CD14-positive monocyte (primary cell): ENCODE data around the gene JADE1. TPM values are rescaled to one million over a fixed set of nuclear protein-coding genes. Genes with fewer than 3 reads are reported as not detected.

Experiments used
- DNase-seq, 3 donors: peaks; one replicate each; pipeline ENCODE4 v3.0.0-alpha.2; 2011 to 2022
- H2AFZ ChIP-seq: 2 replicates; pipeline ENCODE4 v1.6.0; 2012; ENCODE audit warnings: mild to moderate bottlenecking, low read depth, low read length, inconsistent platforms; ENCODE audit not compliant: insufficient read depth, poor library complexity, severe bottlenecking
- H3K27ac ChIP-seq, 2 donors: 1 replicate in 1 of 2; 2 replicates in 1 of 2; pipeline ENCODE4 v1.5.1; 2012 to 2013; ENCODE audit warnings: low read length in 2 of 2, control low read depth in 1 of 2, inconsistent platforms in 1 of 2, low read depth in 1 of 2, mild to moderate bottlenecking in 1 of 2
- H3K27me3 ChIP-seq, 2 donors: one replicate each; pipeline versions ENCODE4 v1.6.0 to v1.6.1; 2011 to 2013; ENCODE audit warnings: low read length in 2 of 2; ENCODE audit not compliant: control insufficient read depth in 2 of 2, insufficient read depth in 2 of 2
- H3K36me3 ChIP-seq, 2 donors: replicated peaks in 1 of 2; 1 replicate in 1 of 2; 2 replicates in 1 of 2; pipeline versions ENCODE4 v1.5.1 to v1.6.1; 2012 to 2013; ENCODE audit warnings: low read length in 2 of 2, control low read depth in 1 of 2, inconsistent platforms in 1 of 2, mild to moderate bottlenecking in 1 of 2; ENCODE audit not compliant: insufficient read depth in 2 of 2, control insufficient read depth in 1 of 2
- H3K4me1 ChIP-seq, 2 donors: 1 replicate in 1 of 2; 2 replicates in 1 of 2; pipeline versions ENCODE4 v1.5.1 to v1.6.1; 2012 to 2013; ENCODE audit warnings: low read length in 2 of 2, control low read depth in 1 of 2, inconsistent platforms in 1 of 2, mild to moderate bottlenecking in 1 of 2, moderate library complexity in 1 of 2; ENCODE audit not compliant: insufficient read depth in 2 of 2, control insufficient read depth in 1 of 2
- H3K4me2 ChIP-seq: replicated peaks from 2 replicates; pipeline ENCODE3; 2012; ENCODE audit warnings: low read length, moderate library complexity, mild to moderate bottlenecking; ENCODE audit not compliant: poor library complexity, severe bottlenecking; ENCODE audit errors: extremely low read depth
- H3K4me3 ChIP-seq, 3 experiments: fragments of 200-600 bp in 1 of 3; sonication (generic) in 1 of 3; replicated peaks in 1 of 3; 1 replicate in 2 of 3; 2 replicates in 1 of 3; pipeline ENCODE4 v1.5.1; 2011 to 2013; ENCODE audit warnings: low read length in 3 of 3, mild to moderate bottlenecking in 3 of 3, control low read depth in 2 of 3, low read depth in 2 of 3, inconsistent platforms in 1 of 3, moderate library complexity in 1 of 3
- H3K79me2 ChIP-seq: 2 replicates; pipeline ENCODE4 v1.6.0; 2012; ENCODE audit warnings: mild to moderate bottlenecking, control low read depth, inconsistent platforms, low read length, moderate library complexity; ENCODE audit not compliant: insufficient read depth
- H3K9ac ChIP-seq: 2 replicates; pipeline ENCODE4 v1.6.0; 2017; ENCODE audit warnings: low read length, mild to moderate bottlenecking; ENCODE audit not compliant: insufficient read depth, poor library complexity, severe bottlenecking
- H3K9me3 ChIP-seq, 2 donors: replicated peaks in 1 of 2; 1 replicate in 1 of 2; 2 replicates in 1 of 2; pipeline versions ENCODE4 v1.5.1 to v1.6.1; 2012 to 2013; ENCODE audit warnings: low read length in 2 of 2, control low read depth in 1 of 2; ENCODE audit not compliant: control insufficient read depth in 1 of 2, insufficient read depth in 1 of 2
- H4K20me1 ChIP-seq: 2 replicates; pipeline ENCODE4 v1.6.0; 2012; ENCODE audit warnings: mild to moderate bottlenecking, low read length, control low read depth, moderate library complexity; ENCODE audit not compliant: insufficient read depth
- H3K27ac Mint-ChIP-seq, 7 donors: one replicate each; pipeline ENCODE4 v1.8.0; 2020; ENCODE audit warnings: mild to moderate bottlenecking in 7 of 7, mixed read lengths in 7 of 7, moderate library complexity in 6 of 7, inconsistent platforms in 2 of 7
- H3K27me3 Mint-ChIP-seq, 3 donors: one replicate each; pipeline ENCODE4 v1.8.0; 2021 to 2022; ENCODE audit warnings: low read depth in 3 of 3, mild to moderate bottlenecking in 3 of 3, mixed read lengths in 3 of 3, moderate library complexity in 3 of 3, inconsistent platforms in 1 of 3
- H3K36me3 Mint-ChIP-seq, 2 donors: one replicate each; pipeline ENCODE4 v1.8.0; 2020; ENCODE audit warnings: mixed read lengths in 2 of 2, inconsistent platforms in 1 of 2, mild to moderate bottlenecking in 1 of 2
- H3K4me1 Mint-ChIP-seq: one replicate; pipeline ENCODE4 v1.8.0; 2020; ENCODE audit warnings: mild to moderate bottlenecking, mixed read lengths
- H3K4me3 Mint-ChIP-seq, 2 donors: one replicate each; pipeline ENCODE4 v1.8.0; 2020; ENCODE audit warnings: mild to moderate bottlenecking in 2 of 2, mixed read lengths in 2 of 2, moderate library complexity in 1 of 2
- H3K9me3 Mint-ChIP-seq, 7 donors: one replicate each; pipeline ENCODE4 v1.8.0; 2020 to 2022; ENCODE audit warnings: mixed read lengths in 7 of 7, mild to moderate bottlenecking in 6 of 7, moderate library complexity in 6 of 7, inconsistent platforms in 2 of 7
- CTCF ChIP-seq: fragments of 200-600 bp; IDR thresholded peaks from one replicate; pipeline ENCODE4 v1.8.0; 2022; ENCODE audit warnings: antibody characterized with exemption, mild to moderate bottlenecking
- WGBS: methylation state at CpG from one replicate; pipeline ENCODE4 v1.1.5; 2013; ENCODE audit warnings: missing lambda C conversion rate; ENCODE audit not compliant: insufficient coverage; 5-methylcytosine and 5-hydroxymethylcytosine counted together
- intact Hi-C, 2 donors: fragments of 100-400 bp; cut with micrococcal nuclease; formaldehyde crosslinking; loops; one replicate each; pipeline versions ENCODE4 v1.15.0 to v1.15.1; 2023
- polyA minus RNA-seq: library from RNA; depleted of rRNA, polyadenylated mRNA; stranded (reverse); fragments of >200 nt; gene quantifications from 2 replicates; pipeline ENCODE4 v1.2.3, GENCODE V29; 2012
- polyA plus RNA-seq, 3 donors: library from polyadenylated mRNA; depleted of rRNA in 1 of 3; unstranded in 2 of 3; stranded (reverse) in 1 of 3; fragments of 300-500 nt in 2 of 3; fragments of >200 nt in 1 of 3; fragmentation: Illumina TruSeq in 2 of 3; gene quantifications; 1 replicate in 2 of 3; 2 replicates in 1 of 3; pipeline ENCODE4 v1.2.3, GENCODE V29; 2012 to 2021
- total RNA-seq, 12 experiments: library from RNA in 1 of 12; stranded (reverse) in 1 of 12; fragments of 120-200 nt in 1 of 12; gene quantifications; one replicate each; pipeline ENCODE4 v1.2.4 and lab custom pipeline; 2013 to 2026; ENCODE audit warnings: mixed read lengths in 6 of 12, inconsistent platforms in 1 of 12

JADE1 gene
- total RNA-seq (2013): 10.4 TPM
- 10 to 100 TPM in 2 of 3 donors, 1 to 10 TPM in 1; 7.3 to 12.8 (median 12.3) TPM for polyA plus RNA-seq
- polyA minus RNA-seq: 8.5 and 12.9 TPM in 2 replicates
- total RNA-seq (lab: John Stamatoyannopoulos, UW): 2.7 to 27.9 (median 21.2) reads per million in 11 experiments

DNA sequence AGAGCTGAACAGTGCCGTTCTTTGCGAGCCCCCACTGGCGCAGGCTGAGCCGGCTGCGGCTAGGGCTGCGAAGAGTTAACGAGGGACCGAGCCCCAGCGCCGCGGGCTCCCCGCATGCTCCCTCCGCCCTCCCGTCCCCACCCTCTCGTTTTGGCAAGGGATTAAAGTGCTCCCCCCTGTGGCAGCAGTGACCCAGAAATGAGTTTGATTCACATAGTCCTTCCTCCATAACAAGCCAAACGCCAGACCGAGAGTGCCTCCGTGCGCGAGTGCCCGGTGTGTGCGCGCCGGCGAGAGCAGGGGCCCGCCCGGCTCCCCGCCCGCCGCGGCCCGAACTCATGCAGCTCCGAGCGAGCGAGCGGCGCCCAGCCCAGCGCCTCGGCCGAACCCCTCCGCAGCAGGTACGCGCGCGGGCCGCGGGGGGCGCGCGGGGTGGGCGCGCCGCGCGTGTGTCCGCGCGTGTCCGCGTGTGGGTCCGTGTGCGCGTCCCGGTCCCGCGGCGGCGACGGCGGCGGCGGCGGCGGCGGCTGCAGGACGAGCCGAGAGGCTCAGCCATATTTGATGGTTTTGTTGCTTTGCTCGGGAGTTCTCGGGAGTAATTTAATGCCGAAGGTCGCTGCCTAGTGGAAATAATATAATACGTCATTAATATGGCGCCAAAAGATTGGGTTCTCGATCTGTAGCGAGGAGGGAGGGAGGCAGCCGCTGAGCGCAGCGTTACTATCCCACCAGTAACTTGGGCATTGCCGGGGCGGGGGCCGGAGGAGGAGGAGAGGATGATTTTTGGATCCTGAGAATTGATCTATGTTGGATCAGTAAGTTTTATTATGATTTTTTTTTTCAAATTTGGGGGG is at the start of gene JADE1:
Gene JADE1, plus strand, starts transcription at position 224 of the 854 bp plus-strand sequence. CDS start 22,059 bp downstream, outside the sequence.
- WGBS: under 1% methylated on average over 90 of the region's 91 CpGs
- TF ChIP-seq CTCF: peak; percentile 55
- peaks cover 19 to 31% of the 10 kb centered on the region in 2 donors for H3K4me1 ChIP-seq
- H3K27me3 ChIP-seq: no peaks in the 10 kb centered on the region
- peak within 1 kb of the TSS; percentile 63 to 99 (median 99) for H3K4me3 ChIP-seq
- intact Hi-C loops: loop anchor here (5.0 to 10.0 kb wide), 3 partner anchors 255 to 522 kb away; partner anchors contain the start of genes C4orf33 (in 2 of the 2), SCLT1 (in 2 of the 2) and PGRMC2 (in 1 of the 2)
- H3K36me3 Mint-ChIP-seq: no peaks in the 10 kb centered on the region
- H3K79me2 ChIP-seq: peaks cover 40% of the 10 kb centered on the region
- no peaks in the 10 kb centered on the region for H3K9me3 ChIP-seq
- peak within 1 kb of the TSS; percentile 64 to 74 for H3K27ac ChIP-seq
- H3K27ac Mint-ChIP-seq: peak within 1 kb of the TSS; percentile 82 to 97 (median 91)
- peaks cover 8% of the 10 kb centered on the region for H4K20me1 ChIP-seq
- peak within 1 kb of the TSS; percentile 97 for H3K4me2 ChIP-seq
- H2AFZ ChIP-seq: peak within 1 kb of the TSS; percentile 90
- peaks cover 0 to under 1% (median 0%) of the 10 kb centered on the region in 7 donors for H3K9me3 Mint-ChIP-seq
- peak within 1 kb of the TSS; percentile 78 for H3K9ac ChIP-seq
- H3K36me3 ChIP-seq: no peaks in the 10 kb centered on the region
- H3K4me1 Mint-ChIP-seq: peaks cover 23% of the 10 kb centered on the region
- peak within 1 kb of the TSS; percentile 97 to 99 for H3K4me3 Mint-ChIP-seq
- H3K27me3 Mint-ChIP-seq: no peaks in the 10 kb centered on the region
- peak; percentile 82 to 83 (median 83) for DNase-seq

DNA sequence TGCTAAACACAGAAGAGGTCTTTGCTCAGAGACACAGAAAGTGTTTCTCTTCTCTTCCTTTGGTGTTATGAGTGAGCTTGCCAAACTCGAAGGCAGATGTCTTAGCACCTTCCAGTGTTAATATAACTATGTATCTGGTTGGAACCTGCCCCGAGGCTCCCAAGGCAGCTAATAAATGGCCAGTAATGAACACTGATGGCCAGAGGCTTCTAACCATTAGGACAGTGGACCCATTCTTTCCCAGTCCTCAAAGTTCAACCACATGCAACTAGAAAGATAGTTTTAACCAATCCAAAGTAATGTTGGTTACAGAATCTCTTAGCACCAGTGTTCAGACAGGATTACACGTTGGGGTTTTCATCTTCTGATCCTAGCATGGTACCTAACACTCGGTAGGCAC is 42.7 kb upstream of the JADE1 start:
- TF ChIP-seq CTCF: no peak
- Histone ChIP-seq H3K27ac (no peak overlapping the region), H3K79me2 (no peaks in the 10 kb centered on the region), H3K4me2 (no peak overlapping the region), H3K4me3 (no peak overlapping the region), H3K9me3 (no peaks in the 10 kb centered on the region), H4K20me1 (no peaks in the 10 kb centered on the region), H3K36me3 (no peaks in the 10 kb centered on the region), H3K4me1 (no peaks in the 10 kb centered on the region), H3K27me3 (no peaks in the 10 kb centered on the region), H2AFZ (no peak overlapping the region), H3K9ac (no peak overlapping the region)
- Mint-ChIP-seq H3K4me3 (no peak overlapping the region), H3K9me3 (peaks cover 0 to 6% (median 0%) of the 10 kb centered on the region in 7 donors), H3K27me3 (peaks cover 1 to 2% (median 1%) of the 10 kb centered on the region in 3 donors), H3K27ac (no peak overlapping the region), H3K36me3 (no peaks in the 10 kb centered on the region), H3K4me1 (no peaks in the 10 kb centered on the region)
- intact Hi-C loops: no loop called here
- WGBS: 67% methylated on average over 1 of the region's 4 CpGs
- no peak for DNase-seq
